IMR-90 (cell line): Measurements from ENCODE around the gene SLC66A2. TPM values are rescaled to one million over a fixed set of nuclear protein-coding genes. Genes with fewer than 3 reads are reported as not detected.

ENCODE experiments used
- ATAC-seq: fragments of 200-7000 bp; cut with Tn5 transposase; 2 replicates; pipeline ENCODE4 v1.9.1; 2020; ENCODE audit warnings: low read depth, mild to moderate bottlenecking, moderate library complexity
- BruUV-seq: library from RNA; stranded (reverse); fragments of 400-500 nt; replicated peaks from 2 replicates; lab custom pipeline; 2021; lab: Mats Ljungman, UMichigan
- CTCF ChIA-PET: fragments of 300-600 bp; formaldehyde crosslinking; extraction: SDS; loops from one replicate; lab custom pipeline; 2021; ENCODE audit warnings: antibody characterized with exemption; lab: Yijun Ruan, JAX
- POLR2A ChIA-PET: fragments of 300-600 bp; sonication (Branson Sonifier 250); formaldehyde crosslinking; loops from one replicate; lab custom pipeline; 2022; ENCODE audit warnings: antibody characterized with exemption; ENCODE audit not compliant: unreplicated experiment; lab: Charles Lee
- DNase-seq: peaks from one replicate; pipeline ENCODE4 v3.0.0; 2013
- H2AFZ ChIP-seq: replicated peaks from 2 replicates; pipeline ENCODE3; 2013; ENCODE audit warnings: low read length, mild to moderate bottlenecking; ENCODE audit not compliant: poor library complexity
- H2AK5ac ChIP-seq: 2 replicates; pipeline ENCODE4 v1.6.1; 2013; ENCODE audit warnings: low read depth, low read length, inconsistent platforms
- H2AK9ac ChIP-seq: replicated peaks from 2 replicates; pipeline ENCODE3; 2013; ENCODE audit warnings: mild to moderate bottlenecking, low read depth, low read length, moderate library complexity; ENCODE audit not compliant: poor library complexity
- H2BK120ac ChIP-seq: 2 replicates; pipeline ENCODE4 v1.6.1; 2013; ENCODE audit warnings: low read depth, low read length, inconsistent platforms
- H2BK15ac ChIP-seq: 3 replicates; pipeline ENCODE4 v1.6.1; 2013; ENCODE audit warnings: low read depth, low read length, inconsistent platforms
- H2BK20ac ChIP-seq: 2 replicates; pipeline ENCODE4 v1.6.1; 2013; ENCODE audit warnings: low read depth, mild to moderate bottlenecking, inconsistent platforms, low read length, moderate library complexity
- H2BK5ac ChIP-seq: 2 replicates; pipeline ENCODE4 v1.6.1; 2013; ENCODE audit warnings: mild to moderate bottlenecking, low read depth, low read length, inconsistent platforms; ENCODE audit not compliant: poor library complexity, severe bottlenecking
- H3K14ac ChIP-seq: replicated peaks from 2 replicates; pipeline ENCODE4 v1.6.1; 2013; ENCODE audit warnings: low read depth, low read length, inconsistent platforms
- H3K18ac ChIP-seq: 2 replicates; pipeline ENCODE4 v1.6.1; 2013; ENCODE audit warnings: low read depth, low read length, control low read depth
- H3K23ac ChIP-seq: 2 replicates; pipeline ENCODE4 v1.6.1; 2013; ENCODE audit warnings: low read depth, low read length, inconsistent platforms
- H3K27ac ChIP-seq: 2 replicates; pipeline ENCODE4 v1.5.1; 2013; ENCODE audit warnings: mild to moderate bottlenecking, control low read depth, low read length; ENCODE audit not compliant: insufficient read depth
- H3K27me3 ChIP-seq: 2 replicates; pipeline ENCODE4 v1.6.1; 2013; ENCODE audit warnings: low read length; ENCODE audit not compliant: control insufficient read depth, insufficient read depth
- H3K36me3 ChIP-seq: 2 replicates; pipeline ENCODE4 v1.6.1; 2013; ENCODE audit warnings: low read length, mixed read lengths; ENCODE audit not compliant: control insufficient read depth, insufficient read depth
- H3K4ac ChIP-seq: 2 replicates; pipeline ENCODE4 v1.6.1; 2013; ENCODE audit warnings: low read depth, low read length, inconsistent platforms
- H3K4me1 ChIP-seq: 2 replicates; pipeline ENCODE4 v1.6.1; 2013; ENCODE audit warnings: low read length, mixed read lengths; ENCODE audit not compliant: control insufficient read depth, insufficient read depth
- H3K4me2 ChIP-seq: 2 replicates; pipeline ENCODE4 v1.6.1; 2013; ENCODE audit warnings: low read depth, mild to moderate bottlenecking, control low read depth, low read length, moderate library complexity
- H3K4me3 ChIP-seq: 2 replicates; pipeline ENCODE4 v1.5.1; 2013; ENCODE audit warnings: low read depth, mild to moderate bottlenecking, control low read depth, low read length, moderate library complexity; ENCODE audit not compliant: insufficient read depth
- H3K56ac ChIP-seq: 2 replicates; pipeline ENCODE4 v1.6.1; 2013; ENCODE audit warnings: low read length, inconsistent platforms; ENCODE audit not compliant: insufficient read depth; ENCODE audit errors: extremely low read depth
- H3K79me1 ChIP-seq, 2 experiments: 2 replicates each; pipeline ENCODE4 v1.6.1; 2013; ENCODE audit warnings: low read length in 2 of 2, inconsistent platforms in 1 of 2, low read depth in 1 of 2
- H3K9ac ChIP-seq: 2 replicates; pipeline ENCODE4 v1.6.1; 2013; ENCODE audit warnings: low read depth, low read length, control low read depth
- H3K9me1 ChIP-seq: 2 replicates; pipeline ENCODE4 v1.6.1; 2013; ENCODE audit warnings: low read length, inconsistent platforms; ENCODE audit not compliant: insufficient read depth
- H3K9me3 ChIP-seq: 2 replicates; pipeline ENCODE4 v1.6.1; 2013; ENCODE audit warnings: low read length; ENCODE audit not compliant: control insufficient read depth, insufficient read depth
- H4K20me1 ChIP-seq: 2 replicates; pipeline ENCODE4 v1.6.1; 2013; ENCODE audit warnings: low read length, inconsistent platforms; ENCODE audit not compliant: insufficient read depth
- H4K5ac ChIP-seq: 2 replicates; pipeline ENCODE4 v1.6.1; 2013; ENCODE audit warnings: mild to moderate bottlenecking, low read depth, low read length, control low read depth
- H4K8ac ChIP-seq, 2 experiments: 2 replicates each; pipeline ENCODE4 v1.6.1; 2013; ENCODE audit warnings: low read depth in 2 of 2, low read length in 2 of 2, control low read depth in 1 of 2, inconsistent platforms in 1 of 2
- H4K91ac ChIP-seq: 2 replicates; pipeline ENCODE4 v1.6.1; 2013; ENCODE audit warnings: low read depth, low read length, inconsistent platforms; ENCODE audit not compliant: insufficient read depth
- CHD1 ChIP-seq: IDR thresholded peaks from 2 replicates; pipeline ENCODE4 v1.6.1; 2012; ENCODE audit warnings: low read depth, low read length, improper control_type of control experiment
- MAFK ChIP-seq: IDR thresholded peaks from 2 replicates; pipeline ENCODE4 v1.6.1; 2012; ENCODE audit warnings: low read depth, low read length, improper control_type of control experiment
- MAZ ChIP-seq: IDR thresholded peaks from 2 replicates; pipeline ENCODE4 v1.6.1; 2012; ENCODE audit warnings: low read depth, mild to moderate bottlenecking, low read length, improper control_type of control experiment, moderate library complexity, borderline replicate concordance
- NFE2L2 ChIP-seq: fragments of 150-350 bp; IDR thresholded peaks from 2 replicates; pipeline ENCODE4 v1.6.1; 2016; ENCODE audit warnings: low read depth, mild to moderate bottlenecking, low read length
- POLR2A ChIP-seq: IDR thresholded peaks from 2 replicates; pipeline ENCODE4 v1.6.1; 2012; ENCODE audit warnings: mild to moderate bottlenecking, low read depth, low read length
- RAD21 ChIP-seq: IDR thresholded peaks from 2 replicates; pipeline ENCODE4 v1.6.1; 2012; ENCODE audit warnings: low read length, improper control_type of control experiment
- RCOR1 ChIP-seq: IDR thresholded peaks from 2 replicates; pipeline ENCODE4 v1.6.1; 2012; ENCODE audit warnings: mild to moderate bottlenecking, low read length, improper control_type of control experiment; ENCODE audit not compliant: insufficient replicate concordance
- RFX5 ChIP-seq: IDR thresholded peaks from 2 replicates; pipeline ENCODE4 v1.8.0; 2012; ENCODE audit warnings: low read depth, mild to moderate bottlenecking, low read length, moderate library complexity
- SMC3 ChIP-seq: fragments of 150-350 bp; IDR thresholded peaks from 2 replicates; pipeline ENCODE4 v1.6.1; 2016; ENCODE audit warnings: low read depth, mild to moderate bottlenecking, antibody characterized with exemption, low read length, moderate library complexity
- WGBS, 2 experiments: methylation state at CpG; one replicate each; pipeline versions ENCODE4 v1.1.5 to v1.1.7; 2013; ENCODE audit warnings: missing lambda C conversion rate in 2 of 2; ENCODE audit not compliant: insufficient read length in 1 of 2; ENCODE audit errors: extremely low coverage in 2 of 2; 5-methylcytosine and 5-hydroxymethylcytosine counted together
- dilution Hi-C: fragments of 300-500 bp; cut with HindIII; formaldehyde crosslinking; loops from one replicate; pipeline ENCODE4 v1.14.3; 2018; ENCODE audit warnings: low sequenced_read_pairs; ENCODE audit not compliant: unreplicated experiment
- in situ Hi-C: fragments of 300-500 bp; cut with MboI; formaldehyde crosslinking; loops from 3 replicates; pipeline ENCODE4 v1.14.3; 2019; ENCODE audit warnings: low sequenced_read_pairs, inconsistent platforms, mixed read lengths
- intact Hi-C: fragments of 100-400 bp; cut with micrococcal nuclease; formaldehyde crosslinking; loops from 2 replicates; pipeline ENCODE4 v1.10.0; 2022
- polyA plus RNA-seq, 3 experiments: library from polyadenylated mRNA; depleted of rRNA; stranded (reverse); fragments of >200 nt; gene quantifications; 2 replicates each; pipeline ENCODE4 v1.2.3, GENCODE V29; 2012; ENCODE audit warnings: low replicate concordance in 1 of 3
- total RNA-seq: library from RNA; depleted of rRNA; stranded (reverse); fragments of >200 nt; gene quantifications from 2 replicates; pipeline ENCODE4 v1.2.3, GENCODE V29; 2012
- TF ChIP-seq, protein P1 (sequence below): conservative IDR thresholded peaks from 2 replicates; pipeline ENCODE4 v1.5.1; 2012; ENCODE audit warnings: mild to moderate bottlenecking, low read depth, low read length, improper control_type of control experiment
- TF ChIP-seq, protein P2 (sequence below): fragments of 150-350 bp; IDR thresholded peaks from 2 replicates; pipeline ENCODE4 v1.6.1; 2017; ENCODE audit warnings: mild to moderate bottlenecking, antibody characterized with exemption, low read length, low read depth
- TF ChIP-seq, protein P3 (sequence below): fragments of 150-350 bp; IDR thresholded peaks from 2 replicates; pipeline ENCODE4 v1.6.1; 2016; ENCODE audit warnings: low read depth, mild to moderate bottlenecking, low read length, moderate library complexity, borderline replicate concordance

Gene SLC66A2
- total and polyA plus RNA-seq, 2 of the 4 experiments (the other 2 are of a cell fraction) = 17.6 to 23.5 TPM

DNA sequence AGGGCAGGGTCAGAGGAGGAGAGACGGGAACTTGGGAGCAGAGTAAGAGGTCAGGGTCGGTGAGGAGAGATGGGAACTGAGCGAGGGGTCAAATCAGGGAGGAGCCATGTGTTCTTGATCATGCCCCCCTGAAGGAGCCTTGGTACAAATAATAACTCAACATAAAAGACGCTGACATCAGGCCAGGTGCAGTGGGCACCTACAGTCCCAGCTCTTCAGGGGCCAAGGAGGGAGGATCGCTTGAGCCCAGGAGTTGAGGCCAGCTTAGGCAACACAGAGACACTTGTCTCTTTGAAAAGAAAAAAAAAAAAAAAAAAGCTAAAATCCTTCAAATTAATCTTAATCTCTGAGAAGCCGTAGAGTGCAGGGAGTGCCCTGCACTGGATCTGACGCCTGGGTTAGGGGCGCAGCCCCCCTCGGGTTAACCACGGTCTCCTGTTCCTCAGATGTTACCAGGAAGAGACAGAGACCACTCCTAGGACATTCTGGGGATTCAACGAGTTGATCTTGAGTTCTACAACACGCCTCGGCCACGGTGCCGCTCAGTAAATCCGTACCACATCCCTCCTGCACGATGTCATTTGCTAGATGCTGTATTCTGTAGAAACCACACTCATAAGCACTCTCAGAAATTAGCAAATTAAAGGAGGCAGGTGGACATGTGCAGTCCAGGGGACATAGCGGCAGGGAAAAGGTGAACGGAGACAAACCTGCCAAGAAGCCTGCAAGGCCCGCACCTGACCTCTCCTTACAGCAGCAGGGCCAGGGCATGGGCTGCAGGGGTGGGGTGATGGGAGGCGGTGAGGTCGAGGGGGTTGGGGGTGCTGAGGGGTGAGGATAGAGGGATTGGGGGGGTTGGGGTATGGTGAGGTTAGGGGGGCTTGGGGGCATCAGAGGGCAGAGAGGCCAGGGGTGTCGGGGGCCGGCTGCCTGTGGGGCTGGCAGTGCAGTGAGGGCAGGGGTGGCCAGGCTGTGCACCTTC is 29.2 kb downstream of the SLC66A2 start (continued):
- TF ChIP-seq RAD21 (no peak), NFE2L2 (no peak)

DNA sequence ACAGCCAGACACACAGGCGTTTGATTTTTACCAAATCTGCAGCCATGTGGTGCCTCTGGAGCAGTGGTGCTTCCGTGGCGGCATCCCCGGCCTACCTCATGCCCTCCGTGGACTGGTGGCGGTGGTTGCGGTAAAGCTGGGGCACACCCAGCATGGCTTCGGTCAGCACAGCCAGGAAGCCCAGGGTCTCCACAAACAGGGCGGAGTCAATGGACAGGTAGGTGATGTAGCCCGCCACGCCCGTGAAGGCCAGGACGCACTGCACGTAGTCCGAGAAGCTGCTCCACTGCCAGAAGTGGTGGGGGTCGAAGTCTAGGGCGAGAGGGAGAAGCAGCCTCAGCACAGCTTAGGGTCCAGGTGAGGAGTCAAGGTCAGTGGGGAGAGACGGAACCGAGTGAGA is 32.4 kb downstream of the SLC66A2 start:
- H3K9me1 ChIP-seq = no peaks in the 10 kb centered on the region
- intact Hi-C loops = no loop called here
- TF ChIP-seq, protein P1, sequence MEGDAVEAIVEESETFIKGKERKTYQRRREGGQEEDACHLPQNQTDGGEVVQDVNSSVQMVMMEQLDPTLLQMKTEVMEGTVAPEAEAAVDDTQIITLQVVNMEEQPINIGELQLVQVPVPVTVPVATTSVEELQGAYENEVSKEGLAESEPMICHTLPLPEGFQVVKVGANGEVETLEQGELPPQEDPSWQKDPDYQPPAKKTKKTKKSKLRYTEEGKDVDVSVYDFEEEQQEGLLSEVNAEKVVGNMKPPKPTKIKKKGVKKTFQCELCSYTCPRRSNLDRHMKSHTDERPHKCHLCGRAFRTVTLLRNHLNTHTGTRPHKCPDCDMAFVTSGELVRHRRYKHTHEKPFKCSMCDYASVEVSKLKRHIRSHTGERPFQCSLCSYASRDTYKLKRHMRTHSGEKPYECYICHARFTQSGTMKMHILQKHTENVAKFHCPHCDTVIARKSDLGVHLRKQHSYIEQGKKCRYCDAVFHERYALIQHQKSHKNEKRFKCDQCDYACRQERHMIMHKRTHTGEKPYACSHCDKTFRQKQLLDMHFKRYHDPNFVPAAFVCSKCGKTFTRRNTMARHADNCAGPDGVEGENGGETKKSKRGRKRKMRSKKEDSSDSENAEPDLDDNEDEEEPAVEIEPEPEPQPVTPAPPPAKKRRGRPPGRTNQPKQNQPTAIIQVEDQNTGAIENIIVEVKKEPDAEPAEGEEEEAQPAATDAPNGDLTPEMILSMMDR = no peak
- TF ChIP-seq, protein P2, sequence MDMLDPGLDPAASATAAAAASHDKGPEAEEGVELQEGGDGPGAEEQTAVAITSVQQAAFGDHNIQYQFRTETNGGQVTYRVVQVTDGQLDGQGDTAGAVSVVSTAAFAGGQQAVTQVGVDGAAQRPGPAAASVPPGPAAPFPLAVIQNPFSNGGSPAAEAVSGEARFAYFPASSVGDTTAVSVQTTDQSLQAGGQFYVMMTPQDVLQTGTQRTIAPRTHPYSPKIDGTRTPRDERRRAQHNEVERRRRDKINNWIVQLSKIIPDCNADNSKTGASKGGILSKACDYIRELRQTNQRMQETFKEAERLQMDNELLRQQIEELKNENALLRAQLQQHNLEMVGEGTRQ = no peak
- TF ChIP-seq, protein P3, sequence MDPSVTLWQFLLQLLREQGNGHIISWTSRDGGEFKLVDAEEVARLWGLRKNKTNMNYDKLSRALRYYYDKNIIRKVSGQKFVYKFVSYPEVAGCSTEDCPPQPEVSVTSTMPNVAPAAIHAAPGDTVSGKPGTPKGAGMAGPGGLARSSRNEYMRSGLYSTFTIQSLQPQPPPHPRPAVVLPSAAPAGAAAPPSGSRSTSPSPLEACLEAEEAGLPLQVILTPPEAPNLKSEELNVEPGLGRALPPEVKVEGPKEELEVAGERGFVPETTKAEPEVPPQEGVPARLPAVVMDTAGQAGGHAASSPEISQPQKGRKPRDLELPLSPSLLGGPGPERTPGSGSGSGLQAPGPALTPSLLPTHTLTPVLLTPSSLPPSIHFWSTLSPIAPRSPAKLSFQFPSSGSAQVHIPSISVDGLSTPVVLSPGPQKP = no peak
- TF ChIP-seq MAZ (no peak), CHD1 (no peak), NFE2L2 (no peak), POLR2A (no peak), SMC3 (no peak), RCOR1 (no peak), RFX5 (no peak), MAFK (no peak)

More for the DNA sequence above, 32.4 kb downstream of the SLC66A2 start:
- Histone ChIP-seq H2AK5ac (no peak overlapping the region), H3K4ac (no peak overlapping the region), H2BK15ac (no peak overlapping the region), H2AFZ (no peak overlapping the region), H4K20me1 (peaks cover 8% of the 10 kb centered on the region; the same call in 1 of the 2 replicates), H3K4me2 (no peak overlapping the region), H3K23ac (no peak overlapping the region), H3K27me3 (no peaks in the 10 kb centered on the region), H3K36me3 (peaks cover 55% of the 10 kb centered on the region), H3K4me1 (no peaks in the 10 kb centered on the region), H3K9ac (no peak overlapping the region), H4K91ac (no peak overlapping the region), H2AK9ac (no peak overlapping the region), H3K27ac (no peak overlapping the region), H3K56ac (no peak overlapping the region), H4K8ac (no peak overlapping the region), H3K14ac (no peak overlapping the region), H3K18ac (no peak overlapping the region), H3K4me3 (no peak overlapping the region), H3K9me3 (peaks cover 11% of the 10 kb centered on the region; the same call in 1 of the 2 replicates), H2BK5ac (no peak overlapping the region), H2BK120ac (no peak overlapping the region), H3K79me1 (peaks cover 10 to 24% of the 10 kb centered on the region in 2 experiments; a peak in 3 of 4 replicates), H4K5ac (no peak overlapping the region), H2BK20ac (no peak overlapping the region)
- in situ Hi-C loops = no loop called here
- dilution Hi-C loops = no loop called here
- 96% methylated on average over 4 of the region's 19 CpGs; no CpG with 5 or more reads in 1 of the 2 experiments for WGBS, 2 experiments
- DNase-seq = no peak
- POLR2A ChIA-PET = no interaction called here
- no TSS peak for BruUV-seq
- CTCF ChIA-PET = no interaction called here
- no peak for ATAC-seq
